ENCODE results near the gene SDK1. TPM values are rescaled to one million over a fixed set of nuclear protein-coding genes. Genes with fewer than 3 reads are reported as not detected.

Gene SDK1
- total and polyA plus RNA-seq, 10 of the 15 experiments (the other 5 are each of a cell fraction or from before 2014, with no cell fraction given), result 0.14 to 0.33 TPM; not detected in 8

DNA sequence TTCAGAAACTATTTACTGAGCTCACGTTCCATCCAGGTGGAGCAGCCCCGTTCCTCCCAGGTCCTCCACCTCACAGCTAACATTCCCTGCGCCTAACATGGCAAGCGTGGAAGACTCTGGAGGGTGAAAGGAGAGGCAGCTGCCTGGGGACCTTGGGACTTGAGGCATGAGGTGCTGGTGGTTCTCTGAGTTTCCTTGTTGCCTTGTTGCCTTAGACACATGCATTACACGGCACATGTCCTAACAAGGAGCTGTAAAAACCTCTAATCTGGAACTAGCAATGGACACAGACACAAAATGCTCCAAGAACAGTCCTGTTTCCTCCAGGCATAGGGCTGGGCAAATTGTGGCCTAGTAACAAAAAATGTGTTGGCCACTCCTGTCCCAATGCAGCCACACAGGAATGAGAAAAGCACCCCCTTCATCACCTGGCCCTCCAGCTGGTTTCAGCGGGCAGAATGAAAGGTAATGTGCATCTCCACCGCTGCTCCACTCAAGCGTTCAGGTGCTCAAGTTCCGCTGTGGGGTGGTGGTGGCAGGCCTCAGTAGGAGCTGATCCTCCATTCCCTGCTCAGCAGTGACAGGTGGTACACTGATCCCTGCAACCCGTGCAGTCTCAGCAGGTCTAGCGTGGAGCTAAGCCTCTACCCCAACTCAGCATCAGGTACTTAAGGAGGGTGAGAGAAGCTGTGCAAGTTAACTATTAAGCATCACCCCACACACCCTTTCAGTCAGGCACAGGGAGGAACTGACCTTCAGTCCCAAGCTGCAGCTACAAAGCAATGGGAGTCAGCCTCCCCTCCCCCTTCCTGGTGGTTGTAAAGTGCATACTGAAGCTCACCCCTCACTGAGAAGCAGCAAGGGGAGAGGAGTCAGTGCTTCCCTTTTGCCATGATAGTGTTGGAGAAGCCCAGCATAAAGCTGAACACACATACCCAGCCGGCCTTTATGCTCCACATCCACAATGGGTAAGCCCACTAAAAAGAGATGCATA, 382.8 kb downstream of the SDK1 start:
- Histone ChIP-seq H3K4me1 (ENCODE audit: control insufficient read depth, insufficient read depth, low read length) (no peaks in the 10 kb centered on the region), H3K36me3 (ENCODE audit: control insufficient read depth in 2 of 2, insufficient read depth in 2 of 2, low read length in 1 of 2) (no peaks in the 10 kb centered on the region), H4K20me1 (ENCODE audit: control insufficient read depth, insufficient read depth) (no peaks in the 10 kb centered on the region), H2AFZ (ENCODE audit: control insufficient read depth, low read depth, low read length) (no peak overlapping the region), H3K9ac (ENCODE audit: control insufficient read depth, insufficient read depth, low read length) (no peak overlapping the region), H3K79me2 (ENCODE audit: control insufficient read depth, insufficient read depth, low read length) (no peaks in the 10 kb centered on the region), H3K4me2 (ENCODE audit: control insufficient read depth, insufficient read depth) (no peak overlapping the region), H3K9me3 (replicated peaks; ENCODE audit: control insufficient read depth, insufficient read depth, low read length) (no peaks in the 10 kb centered on the region), H3K27ac (ENCODE audit: control insufficient read depth, insufficient read depth) (no peak overlapping the region), H3K27me3 (replicated peaks in 1 of 2; ENCODE audit: control insufficient read depth in 2 of 2, insufficient read depth in 2 of 2, low read length in 1 of 2) (no peaks in the 10 kb centered on the region), H3K4me3 (no peak overlapping the region)
- no peak for ATAC-seq
- BruUV-seq (replicated peaks), result no TSS peak
- SMC1A ChIA-PET (ENCODE audit: uncharacterized antibody, unreplicated experiment), result no interaction called here
- intact Hi-C loops (cut with micrococcal nuclease; ENCODE audit: unreplicated experiment) (no loop called here), in situ Hi-C loops (cut with MboI) (no loop called here)
- TF ChIP-seq HDAC6 (IDR thresholded peaks at IDR 0.05; ENCODE audit: unreplicated experiment) (no peak), BHLHE40 (IDR thresholded peaks at IDR 0.05; ENCODE audit: borderline replicate concordance in 1 of 2, low read depth in 2 of 2, low read length in 1 of 2) (no peak), NFYA (IDR thresholded peaks at IDR 0.05; ENCODE audit: borderline replicate concordance, low read depth, low read length) (no peak), FOS (IDR thresholded peaks at IDR 0.05; ENCODE audit: borderline replicate concordance, extremely low read depth, insufficient read length) (no peak), ELK1 (IDR thresholded peaks at IDR 0.05; ENCODE audit: low read depth, low read length) (no peak), ZNF207 (IDR thresholded peaks at IDR 0.05; ENCODE audit: borderline replicate concordance) (no peak), SKIL (IDR thresholded peaks at IDR 0.05; ENCODE audit: low read depth, poor library complexity, severe bottlenecking) (no peak), SRF (IDR thresholded peaks at IDR 0.05; ENCODE audit: low read depth in 2 of 2, low read length in 2 of 2) (no peak), ZZZ3 (IDR thresholded peaks at IDR 0.05; ENCODE audit: control insufficient read depth, insufficient read length, low read depth) (no peak), EP300 (IDR thresholded peaks at IDR 0.05; ENCODE audit: borderline replicate concordance in 1 of 2, control insufficient read depth in 1 of 2, low read depth in 2 of 2, low read length in 2 of 2) (no peak), CBX5 (IDR thresholded peaks at IDR 0.05; ENCODE audit: low read depth) (no peak)
- TF ChIP-seq, protein P1, sequence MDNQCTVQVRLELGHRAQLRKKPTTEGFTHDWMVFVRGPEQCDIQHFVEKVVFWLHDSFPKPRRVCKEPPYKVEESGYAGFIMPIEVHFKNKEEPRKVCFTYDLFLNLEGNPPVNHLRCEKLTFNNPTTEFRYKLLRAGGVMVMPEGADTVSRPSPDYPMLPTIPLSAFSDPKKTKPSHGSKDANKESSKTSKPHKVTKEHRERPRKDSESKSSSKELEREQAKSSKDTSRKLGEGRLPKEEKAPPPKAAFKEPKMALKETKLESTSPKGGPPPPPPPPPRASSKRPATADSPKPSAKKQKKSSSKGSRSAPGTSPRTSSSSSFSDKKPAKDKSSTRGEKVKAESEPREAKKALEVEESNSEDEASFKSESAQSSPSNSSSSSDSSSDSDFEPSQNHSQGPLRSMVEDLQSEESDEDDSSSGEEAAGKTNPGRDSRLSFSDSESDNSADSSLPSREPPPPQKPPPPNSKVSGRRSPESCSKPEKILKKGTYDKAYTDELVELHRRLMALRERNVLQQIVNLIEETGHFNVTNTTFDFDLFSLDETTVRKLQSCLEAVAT (IDR thresholded peaks at IDR 0.05), result no peak
- 31% methylated on average over 12 of the region's 12 CpGs for WGBS (ENCODE audit: insufficient coverage, insufficient replicate concordance, low lambda C conversion rate, missing lambda C conversion rate)
- POLR2A ChIA-PET, result no interaction called here
- RAD21 ChIA-PET (ENCODE audit: unreplicated experiment), result no interaction called here
- CTCF ChIA-PET, result no interaction called here
- FAIRE-seq, result no peak
- DNase-seq (ENCODE audit: low read depth, low spot score), result no peak

All from GM12878 (cell line).